ENCODE data around the gene RAPGEF1. TPM values are rescaled to one million over a fixed set of nuclear protein-coding genes. Genes with fewer than 3 reads are reported as not detected.

Gene RAPGEF1
- total and polyA plus RNA-seq, 2 of the 13 experiments (the other 11 are each of a cell fraction or from before 2014, with no cell fraction given), result 21.2 to 38.9 TPM

DNA sequence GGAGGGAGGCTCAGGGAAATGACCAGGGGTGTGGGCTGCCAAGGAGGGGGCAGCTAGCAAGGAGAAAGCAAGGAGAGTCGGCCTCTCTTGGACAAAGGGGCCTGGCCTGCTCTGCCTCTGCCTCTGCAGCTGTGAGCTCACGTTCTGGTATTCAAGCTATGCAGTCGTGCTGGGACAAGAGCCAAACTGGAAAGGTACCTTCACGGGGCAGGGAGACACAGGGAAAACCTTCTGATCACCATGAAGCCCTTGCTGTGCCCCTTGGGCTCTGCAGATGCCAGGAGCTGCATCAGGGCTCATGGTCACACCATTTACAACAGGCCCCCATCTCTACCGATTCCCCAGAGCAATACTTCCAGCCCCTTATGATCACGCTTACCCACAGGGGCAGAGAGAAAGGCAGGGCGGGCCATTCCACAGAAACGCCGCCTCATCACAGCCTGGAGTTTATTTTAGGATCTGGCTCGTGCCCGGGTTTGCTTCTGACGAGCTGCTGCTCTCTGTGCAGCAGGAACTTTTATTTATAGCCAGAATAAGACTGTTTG lies 131.3 kb downstream of the RAPGEF1 start:
- Histone ChIP-seq H3K9me3 (ENCODE audit: low read length) (no peaks in the 10 kb centered on the region), H3K36me3 (replicated peaks in 1 of 2; ENCODE audit: control insufficient read depth in 1 of 2, insufficient read depth in 2 of 2, low read length in 2 of 2) (peaks cover 4 to 13% of the 10 kb centered on the region in 2 experiments; a peak in 4 of 5 replicates), H3K79me2 (ENCODE audit: insufficient read depth, low read length) (no peaks in the 10 kb centered on the region), H3K27me3 (ENCODE audit: control insufficient read depth in 1 of 2, insufficient read depth in 2 of 2, low read length in 2 of 2) (no peaks in the 10 kb centered on the region), H3K9ac (ENCODE audit: insufficient read depth, low read depth, low read length) (0 out of 2 replicates have a peak overlapping the region, but pooled peaks have one; percentile 23), H2AFZ (ENCODE audit: low read length) (no peak overlapping the region), H3K4me3 (replicated peaks in 1 of 3; ENCODE audit: insufficient read depth in 1 of 3, low read depth in 2 of 3, low read length in 3 of 3) (no peak overlapping the region), H3K4me1 (ENCODE audit: insufficient read depth, low read length) (peaks cover 60% of the 10 kb centered on the region), H3K27ac (ENCODE audit: extremely low read length, insufficient read depth, low read length) (peak overlapping the region; percentile 23), H3K4me2 (ENCODE audit: low read depth, low read length) (peak overlapping the region; percentile 30), H4K20me1 (ENCODE audit: insufficient read depth, low read length) (no peaks in the 10 kb centered on the region)
- DNase-seq (ENCODE audit: low spot score), result peak; percentile 75
- ChIA-PET CTCF (ENCODE audit: low intra/inter-chr PET ratio, low total read pairs) (interaction anchor here (1.6 kb wide), 1 partner anchor 132 kb away, joined by 6 read pairs; the partner anchor contains the start of gene RAPGEF1), POLR2A (interaction anchor here (0.6 to 1.4 kb wide), 2 partner anchors 27 to 743 kb away, joined by 3 to 4 read pairs; no protein-coding TSS in a partner anchor)
- in situ Hi-C loops (cut with HindIII; ENCODE audit: extremely low pct_ligation_motif_present, low pct_unique_long_range_greater_than_20kb) (no loop called here), intact Hi-C loops (cut with micrococcal nuclease; ENCODE audit: unreplicated experiment) (loop anchor here (5.0 kb wide), 1 partner anchor 49 kb away; no protein-coding TSS in a partner anchor)
- 54% methylated on average over 10 of the region's 12 CpGs for WGBS (ENCODE audit: low lambda C conversion rate)
- peak; percentile 58 for ATAC-seq
- FAIRE-seq, result peak; percentile 47
- BruUV-seq (replicated peaks), result no TSS peak
- no peak for TF ChIP-seq ZFY (CRISPR knock-in tag; IDR thresholded peaks at IDR 0.05)
- TF ChIP-seq ZBTB40 (IDR thresholded peaks at IDR 0.05), result no peak
- TF ChIP-seq ZBTB40 (CRISPR knock-in tag; IDR thresholded peaks at IDR 0.05), result no peak
- no peak for TF ChIP-seq ZNF768 (CRISPR knock-in tag; IDR thresholded peaks at IDR 0.05)
- TF ChIP-seq SMARCE1 (IDR thresholded peaks at IDR 0.05; ENCODE audit: borderline replicate concordance), result no peak
- TF ChIP-seq HMG20A (CRISPR knock-in tag; IDR thresholded peaks at IDR 0.05; ENCODE audit: borderline replicate concordance), result peak; percentile 13; the same call in 1 of the 2 replicates
- TF ChIP-seq SOX13 (IDR thresholded peaks at IDR 0.05), result no peak
- peak in 1 of 2 experiments; percentile 29; a peak in 1 of 4 replicates for TF ChIP-seq SOX13 (CRISPR knock-in tag; conservative IDR thresholded peaks at IDR 0.05 in 1 of 2, IDR thresholded peaks at IDR 0.05 in 1 of 2)
- TF ChIP-seq, protein P1, sequence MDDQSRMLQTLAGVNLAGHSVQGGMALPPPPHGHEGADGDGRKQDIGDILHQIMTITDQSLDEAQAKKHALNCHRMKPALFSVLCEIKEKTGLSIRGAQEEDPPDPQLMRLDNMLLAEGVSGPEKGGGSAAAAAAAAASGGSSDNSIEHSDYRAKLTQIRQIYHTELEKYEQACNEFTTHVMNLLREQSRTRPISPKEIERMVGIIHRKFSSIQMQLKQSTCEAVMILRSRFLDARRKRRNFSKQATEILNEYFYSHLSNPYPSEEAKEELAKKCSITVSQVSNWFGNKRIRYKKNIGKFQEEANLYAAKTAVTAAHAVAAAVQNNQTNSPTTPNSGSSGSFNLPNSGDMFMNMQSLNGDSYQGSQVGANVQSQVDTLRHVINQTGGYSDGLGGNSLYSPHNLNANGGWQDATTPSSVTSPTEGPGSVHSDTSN (CRISPR knock-in tag; IDR thresholded peaks at IDR 0.05; ENCODE audit: borderline replicate concordance), result no peak
- peak; percentile 53 for TF ChIP-seq FOSL2 (CRISPR knock-in tag; IDR thresholded peaks at IDR 0.05)
- peak; percentile 98 for TF ChIP-seq TEAD3 (CRISPR knock-in tag; optimal IDR thresholded peaks at IDR 0.05; ENCODE audit: borderline replicate concordance)
- TF ChIP-seq ARNT (IDR thresholded peaks at IDR 0.05), result no peak
- TF ChIP-seq FOSL1 (CRISPR knock-in tag; IDR thresholded peaks at IDR 0.05; ENCODE audit: borderline replicate concordance), result no peak
- no peak for TF ChIP-seq MTF2 (CRISPR knock-in tag; IDR thresholded peaks at IDR 0.05; ENCODE audit: borderline replicate concordance)
- TF ChIP-seq MYC (CRISPR knock-in tag; IDR thresholded peaks at IDR 0.05; ENCODE audit: borderline replicate concordance), result no peak
- TF ChIP-seq PRPF4 (IDR thresholded peaks at IDR 0.05; ENCODE audit: low read depth, low read length, poor library complexity, severe bottlenecking), result no peak
